ENCODE data around the gene RAB27A. TPM values are rescaled to one million over a fixed set of nuclear protein-coding genes. Genes with fewer than 3 reads are reported as not detected.
"Not testable (repeated sequence)": the region's sequence is repeated elsewhere in the genome, so short reads cannot be mapped to it uniquely, and the experiment has no call there.

RAB27A gene
- total RNA-seq, 2 donors from 2014 or later: 21.0 to 40.7 TPM

DNA sequence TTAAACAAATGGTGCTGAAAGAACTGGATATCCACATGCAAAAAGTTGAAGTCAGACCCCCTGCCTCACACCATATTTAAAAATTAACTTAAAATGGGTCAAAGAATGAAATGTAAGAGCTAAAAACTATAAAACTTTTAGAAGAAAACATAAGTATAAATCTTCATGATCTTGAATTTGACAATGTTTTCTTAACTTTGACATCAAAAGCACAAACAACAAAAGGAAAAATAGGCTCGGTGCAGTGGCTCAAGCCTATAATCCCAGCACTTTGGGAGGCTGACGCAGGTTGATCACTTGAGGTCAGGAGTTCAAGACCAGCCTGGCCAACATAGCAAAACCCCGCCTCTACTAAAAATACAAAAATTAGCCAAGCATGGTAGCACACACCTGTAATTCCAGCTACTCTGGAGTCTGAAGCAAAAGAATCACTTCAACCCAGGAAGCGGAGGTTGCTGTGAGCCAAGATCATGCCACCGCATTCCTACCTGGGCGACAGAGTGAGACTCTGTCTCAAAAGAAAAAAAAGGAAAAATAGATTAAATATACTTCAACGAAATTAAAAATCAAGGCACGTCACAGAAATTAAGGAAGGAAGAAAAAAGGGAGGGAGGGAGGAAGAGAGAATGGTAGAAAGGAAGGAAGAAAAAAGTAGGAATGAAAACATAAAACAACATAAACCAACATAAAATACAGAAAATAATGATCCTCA lies 1.5 kb downstream of the RAB27A start:
- peaks cover 8 to 45% of the 10 kb centered on the region in 2 donors for H3K4me1 ChIP-seq (ENCODE audit: control insufficient read depth in 1 of 2, low read depth in 2 of 2)
- no peaks in the 10 kb centered on the region for H3K9me3 ChIP-seq
- no peaks in the 10 kb centered on the region for H3K36me3 ChIP-seq
- H3K27ac ChIP-seq: peak overlapping the region; percentile 97 to 98
- no peak for ATAC-seq (ENCODE audit: insufficient number of reproducible peaks, low FRiP score, low read depth)
- DNase-seq (ENCODE audit: low spot score): no peak
- H3K4me3 ChIP-seq: peak overlapping the region; percentile 96
- H3K27me3 ChIP-seq (replicated peaks; ENCODE audit: insufficient read depth): no peaks in the 10 kb centered on the region
- TF ChIP-seq, protein P1, sequence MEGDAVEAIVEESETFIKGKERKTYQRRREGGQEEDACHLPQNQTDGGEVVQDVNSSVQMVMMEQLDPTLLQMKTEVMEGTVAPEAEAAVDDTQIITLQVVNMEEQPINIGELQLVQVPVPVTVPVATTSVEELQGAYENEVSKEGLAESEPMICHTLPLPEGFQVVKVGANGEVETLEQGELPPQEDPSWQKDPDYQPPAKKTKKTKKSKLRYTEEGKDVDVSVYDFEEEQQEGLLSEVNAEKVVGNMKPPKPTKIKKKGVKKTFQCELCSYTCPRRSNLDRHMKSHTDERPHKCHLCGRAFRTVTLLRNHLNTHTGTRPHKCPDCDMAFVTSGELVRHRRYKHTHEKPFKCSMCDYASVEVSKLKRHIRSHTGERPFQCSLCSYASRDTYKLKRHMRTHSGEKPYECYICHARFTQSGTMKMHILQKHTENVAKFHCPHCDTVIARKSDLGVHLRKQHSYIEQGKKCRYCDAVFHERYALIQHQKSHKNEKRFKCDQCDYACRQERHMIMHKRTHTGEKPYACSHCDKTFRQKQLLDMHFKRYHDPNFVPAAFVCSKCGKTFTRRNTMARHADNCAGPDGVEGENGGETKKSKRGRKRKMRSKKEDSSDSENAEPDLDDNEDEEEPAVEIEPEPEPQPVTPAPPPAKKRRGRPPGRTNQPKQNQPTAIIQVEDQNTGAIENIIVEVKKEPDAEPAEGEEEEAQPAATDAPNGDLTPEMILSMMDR (IDR thresholded peaks at IDR 0.05): no peak

DNA sequence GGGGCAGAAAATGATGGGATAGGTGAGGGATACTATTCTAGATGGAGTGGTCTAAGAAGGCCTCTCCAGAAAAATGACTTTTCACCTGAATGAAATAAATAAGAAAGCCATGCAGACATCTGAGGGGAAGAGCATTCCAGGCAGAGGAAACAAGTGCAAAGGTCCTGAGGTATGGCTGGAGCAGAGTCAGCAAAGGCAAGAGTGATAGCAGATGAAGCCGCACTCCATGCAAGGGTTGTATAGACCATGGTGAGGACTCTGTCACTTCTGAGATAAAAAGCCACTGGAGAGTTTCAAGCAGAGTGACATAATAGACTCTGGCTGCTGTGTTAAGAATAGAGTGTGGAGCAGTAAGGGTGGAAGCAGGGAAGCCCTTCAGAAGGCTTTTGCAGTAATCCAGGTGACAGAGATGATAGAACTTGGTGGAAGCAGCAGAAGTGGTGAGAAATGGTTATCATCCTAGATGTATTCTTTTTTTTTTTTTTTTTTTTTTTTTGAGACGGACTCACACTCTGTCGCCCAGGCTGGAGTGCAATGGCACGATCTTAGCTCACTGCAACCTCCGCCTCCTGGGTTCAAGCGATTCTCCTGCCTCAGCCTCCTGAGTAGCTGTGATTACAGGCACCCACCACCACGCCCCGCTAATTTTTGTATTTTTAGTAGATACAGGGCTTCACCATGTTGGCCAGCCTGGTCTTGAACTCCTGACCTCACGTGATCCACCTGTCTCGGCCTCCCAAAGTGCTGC lies 3.0 kb downstream of the RAB27A start:
- H3K4me3 ChIP-seq; ATAC-seq (ENCODE audit: insufficient number of reproducible peaks, low FRiP score, low read depth); H3K36me3 ChIP-seq; H3K27me3 ChIP-seq (replicated peaks; ENCODE audit: insufficient read depth); DNase-seq (ENCODE audit: low spot score); H3K9me3 ChIP-seq: not testable (repeated sequence)
- H3K4me1 ChIP-seq (ENCODE audit: control insufficient read depth in 1 of 2, low read depth in 2 of 2): peaks cover 21 to 61% of the 10 kb centered on the region in 2 donors
- H3K27ac ChIP-seq: peak overlapping the region in 1 of 2 donors; percentile 9

DNA sequence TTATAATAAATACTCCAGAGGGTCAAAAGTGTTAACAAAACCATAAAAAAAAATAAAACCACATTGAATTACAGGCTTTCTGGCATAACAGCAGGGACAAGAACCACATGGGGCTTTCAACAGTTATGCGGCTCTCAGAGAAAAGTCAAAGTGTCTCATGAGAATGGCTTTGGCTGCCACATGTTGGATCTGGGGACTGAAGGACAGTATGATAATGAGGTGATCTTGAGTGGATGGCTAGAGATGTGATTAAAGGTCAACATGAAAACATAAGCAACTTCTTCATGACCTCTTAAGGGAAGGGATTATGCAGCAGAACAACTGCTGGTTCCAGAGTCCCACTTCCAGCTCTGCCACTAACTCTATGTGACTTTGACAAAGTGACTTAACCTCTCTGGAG lies 5.2 kb downstream of the RAB27A start:
- no peak for ATAC-seq (ENCODE audit: insufficient number of reproducible peaks, low FRiP score, low read depth)
- H3K9me3 ChIP-seq: no peaks in the 10 kb centered on the region
- no peaks in the 10 kb centered on the region for H3K27me3 ChIP-seq (replicated peaks; ENCODE audit: insufficient read depth)
- H3K27ac ChIP-seq: no peak overlapping the region
- peaks cover 21 to 62% of the 10 kb centered on the region in 2 donors for H3K4me1 ChIP-seq (ENCODE audit: control insufficient read depth in 1 of 2, low read depth in 2 of 2)
- no peak overlapping the region for H3K4me3 ChIP-seq
- TF ChIP-seq, protein P1 (IDR thresholded peaks at IDR 0.05): no peak
- no peak for DNase-seq (ENCODE audit: low spot score)
- no peaks in the 10 kb centered on the region for H3K36me3 ChIP-seq

DNA sequence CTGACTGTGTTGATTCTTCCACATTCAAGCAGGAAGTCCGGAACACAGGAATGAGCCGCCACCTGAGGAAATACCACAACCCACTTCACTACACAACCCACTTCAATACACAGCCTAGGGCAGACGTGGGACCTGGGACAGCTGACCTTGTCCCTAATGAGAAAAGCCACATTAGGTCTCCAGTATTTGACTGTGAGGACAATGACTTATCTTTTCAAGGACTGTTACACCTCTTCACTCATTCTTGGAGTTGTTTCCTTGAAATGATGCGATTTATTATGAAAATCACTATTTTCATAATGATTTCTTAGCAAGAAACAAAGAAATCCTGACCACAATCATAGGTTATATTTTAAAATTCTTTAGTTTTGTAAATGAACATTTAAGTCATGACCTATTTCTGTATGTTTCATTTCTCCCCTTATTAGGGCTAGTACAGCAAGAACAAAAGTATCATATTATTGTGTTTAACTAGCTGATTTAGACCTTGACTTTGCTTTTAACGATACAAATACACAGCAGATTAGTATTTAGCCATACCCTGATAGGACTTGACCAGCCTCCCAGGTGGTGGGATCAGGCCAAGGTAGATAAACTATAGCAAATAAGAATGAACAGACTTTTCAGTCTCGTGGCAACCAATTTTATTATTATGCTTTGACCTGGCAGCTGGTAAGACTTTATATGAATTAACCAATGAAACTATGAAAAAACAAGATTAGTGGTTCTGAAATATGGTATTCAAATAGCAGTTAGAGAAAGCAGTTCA lies 6.0 kb downstream of the RAB27A start:
- Histone ChIP-seq H3K9me3 (no peaks in the 10 kb centered on the region), H3K4me3 (no peak overlapping the region), H3K27ac (peak overlapping the region in 1 of 2 donors; percentile 70), H3K36me3 (no peaks in the 10 kb centered on the region), H3K27me3 (replicated peaks; ENCODE audit: insufficient read depth) (no peaks in the 10 kb centered on the region), H3K4me1 (ENCODE audit: control insufficient read depth in 1 of 2, low read depth in 2 of 2) (peaks cover 21 to 59% of the 10 kb centered on the region in 2 donors)
- DNase-seq (ENCODE audit: low spot score) (no peak), ATAC-seq (ENCODE audit: insufficient number of reproducible peaks, low FRiP score, low read depth) (no peak)
- TF ChIP-seq, protein P1 (IDR thresholded peaks at IDR 0.05): no peak

DNA sequence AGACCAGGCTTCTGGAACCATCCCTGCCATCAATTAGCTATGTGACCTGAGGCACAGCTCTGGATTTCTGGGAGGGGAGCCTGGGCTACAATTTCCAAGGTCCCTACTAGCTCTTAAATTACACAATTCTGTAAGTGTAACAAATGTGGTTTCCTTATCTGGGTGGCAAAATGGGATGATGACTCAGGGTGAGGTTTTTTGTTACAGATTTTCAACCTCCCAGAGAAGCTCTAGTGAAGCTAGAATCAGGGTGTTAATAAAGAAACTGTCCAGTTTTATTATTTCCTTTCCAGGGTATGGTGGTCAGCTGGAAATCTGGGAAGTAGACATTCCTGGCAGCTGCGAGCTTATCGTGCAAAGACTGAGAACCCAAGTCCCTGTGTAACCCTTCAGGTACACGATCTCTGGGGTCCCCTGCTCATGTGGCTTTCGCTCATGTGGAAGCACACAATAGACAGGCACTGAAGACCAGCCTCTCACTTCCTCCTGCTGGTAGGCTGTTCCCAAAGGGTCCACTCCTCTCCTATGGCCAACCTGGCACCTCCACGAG lies 7.3 kb downstream of the RAB27A start:
- ATAC-seq (ENCODE audit: insufficient number of reproducible peaks, low FRiP score, low read depth) (peak; percentile 62), DNase-seq (ENCODE audit: low spot score) (no peak)
- TF ChIP-seq, protein P1 (IDR thresholded peaks at IDR 0.05): no peak
- Histone ChIP-seq H3K27me3 (replicated peaks; ENCODE audit: insufficient read depth) (no peaks in the 10 kb centered on the region), H3K4me1 (ENCODE audit: control insufficient read depth in 1 of 2, low read depth in 2 of 2) (peaks cover 23 to 51% of the 10 kb centered on the region in 2 donors), H3K36me3 (no peaks in the 10 kb centered on the region), H3K4me3 (peak overlapping the region; percentile 30), H3K27ac (peak overlapping the region; percentile 30 to 70), H3K9me3 (no peaks in the 10 kb centered on the region)

Data from thoracic aorta (tissue), 2 donors.